Measurements from ENCODE around the gene LUM. TPM values are rescaled to one million over a fixed set of nuclear protein-coding genes. Genes with fewer than 3 reads are reported as not detected.

LUM gene
- total RNA-seq, 1 experiment from 2014 or later = 0.31 TPM

DNA sequence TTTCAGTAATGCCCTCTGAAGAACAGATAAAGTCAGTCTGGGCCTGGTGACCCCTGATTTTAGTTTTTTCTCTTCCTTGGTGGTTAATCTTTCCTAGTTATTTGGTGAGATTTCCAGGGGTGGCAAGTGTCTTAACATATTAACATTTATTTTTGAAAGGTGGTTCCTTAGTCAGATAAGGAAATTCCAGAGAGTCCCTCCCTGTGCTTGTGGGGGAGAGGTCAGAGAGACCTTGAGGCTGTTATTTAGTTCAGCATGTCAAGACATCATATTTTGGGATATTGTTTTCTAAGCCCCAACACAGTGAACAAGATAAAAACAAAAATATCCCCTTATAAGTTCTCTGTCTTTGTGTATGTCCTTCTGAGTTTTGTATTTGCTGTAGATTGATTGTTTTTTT, 9.5 kb upstream of the LUM start:
- H3K27ac Mint-ChIP-seq (ENCODE audit: unreplicated experiment) = no peak overlapping the region
- intact Hi-C loops (cut with micrococcal nuclease; ENCODE audit: unreplicated experiment) = no loop called here
- no peak overlapping the region for H3K4me3 Mint-ChIP-seq (ENCODE audit: low read depth, unreplicated experiment)
- TF ChIP-seq, protein P1, sequence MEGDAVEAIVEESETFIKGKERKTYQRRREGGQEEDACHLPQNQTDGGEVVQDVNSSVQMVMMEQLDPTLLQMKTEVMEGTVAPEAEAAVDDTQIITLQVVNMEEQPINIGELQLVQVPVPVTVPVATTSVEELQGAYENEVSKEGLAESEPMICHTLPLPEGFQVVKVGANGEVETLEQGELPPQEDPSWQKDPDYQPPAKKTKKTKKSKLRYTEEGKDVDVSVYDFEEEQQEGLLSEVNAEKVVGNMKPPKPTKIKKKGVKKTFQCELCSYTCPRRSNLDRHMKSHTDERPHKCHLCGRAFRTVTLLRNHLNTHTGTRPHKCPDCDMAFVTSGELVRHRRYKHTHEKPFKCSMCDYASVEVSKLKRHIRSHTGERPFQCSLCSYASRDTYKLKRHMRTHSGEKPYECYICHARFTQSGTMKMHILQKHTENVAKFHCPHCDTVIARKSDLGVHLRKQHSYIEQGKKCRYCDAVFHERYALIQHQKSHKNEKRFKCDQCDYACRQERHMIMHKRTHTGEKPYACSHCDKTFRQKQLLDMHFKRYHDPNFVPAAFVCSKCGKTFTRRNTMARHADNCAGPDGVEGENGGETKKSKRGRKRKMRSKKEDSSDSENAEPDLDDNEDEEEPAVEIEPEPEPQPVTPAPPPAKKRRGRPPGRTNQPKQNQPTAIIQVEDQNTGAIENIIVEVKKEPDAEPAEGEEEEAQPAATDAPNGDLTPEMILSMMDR (IDR thresholded peaks at IDR 0.05; ENCODE audit: unreplicated experiment) = no peak
- no TSS peak for BruUV-seq (replicated peaks)
- CTCF ChIA-PET = no interaction called here
- DNase-seq = no peak
- H3K27me3 Mint-ChIP-seq (ENCODE audit: unreplicated experiment) = no peaks in the 10 kb centered on the region
- H3K36me3 Mint-ChIP-seq (ENCODE audit: insufficient read depth, unreplicated experiment) = no peaks in the 10 kb centered on the region
- peaks cover 2% of the 10 kb centered on the region for H3K9me3 Mint-ChIP-seq (ENCODE audit: low read depth, unreplicated experiment)
- peaks cover 15% of the 10 kb centered on the region for H3K4me1 Mint-ChIP-seq (ENCODE audit: low read depth, unreplicated experiment)

DNA sequence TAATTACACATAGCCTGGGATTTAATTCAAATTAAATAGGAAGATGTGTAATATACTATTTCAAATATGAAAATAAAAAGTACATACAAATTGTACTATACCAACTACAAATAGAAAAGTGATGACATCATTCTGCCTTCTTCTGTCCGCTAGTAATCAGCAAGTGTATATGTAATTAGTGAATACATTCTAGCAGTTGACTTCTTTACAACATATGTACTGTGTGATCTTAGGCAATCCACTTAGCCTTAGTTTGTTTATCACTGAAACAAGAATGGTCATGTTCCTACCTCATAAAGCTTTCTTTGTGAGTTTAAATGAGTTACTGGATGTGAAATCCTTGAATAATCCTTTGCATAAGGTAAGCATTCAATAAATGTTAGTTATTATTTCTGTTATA, 7.8 kb upstream of the LUM start:
- H3K4me1 Mint-ChIP-seq (ENCODE audit: low read depth, unreplicated experiment) = peaks cover 15% of the 10 kb centered on the region
- no TSS peak for BruUV-seq (replicated peaks)
- no peaks in the 10 kb centered on the region for H3K27me3 Mint-ChIP-seq (ENCODE audit: unreplicated experiment)
- TF ChIP-seq, protein P1 (IDR thresholded peaks at IDR 0.05; ENCODE audit: unreplicated experiment) = no peak
- intact Hi-C loops (cut with micrococcal nuclease; ENCODE audit: unreplicated experiment) = no loop called here
- H3K27ac Mint-ChIP-seq (ENCODE audit: unreplicated experiment) = no peak overlapping the region
- peaks cover 2% of the 10 kb centered on the region for H3K9me3 Mint-ChIP-seq (ENCODE audit: low read depth, unreplicated experiment)
- H3K4me3 Mint-ChIP-seq (ENCODE audit: low read depth, unreplicated experiment) = no peak overlapping the region
- CTCF ChIA-PET = no interaction called here
- no peaks in the 10 kb centered on the region for H3K36me3 Mint-ChIP-seq (ENCODE audit: insufficient read depth, unreplicated experiment)
- no peak for DNase-seq

DNA sequence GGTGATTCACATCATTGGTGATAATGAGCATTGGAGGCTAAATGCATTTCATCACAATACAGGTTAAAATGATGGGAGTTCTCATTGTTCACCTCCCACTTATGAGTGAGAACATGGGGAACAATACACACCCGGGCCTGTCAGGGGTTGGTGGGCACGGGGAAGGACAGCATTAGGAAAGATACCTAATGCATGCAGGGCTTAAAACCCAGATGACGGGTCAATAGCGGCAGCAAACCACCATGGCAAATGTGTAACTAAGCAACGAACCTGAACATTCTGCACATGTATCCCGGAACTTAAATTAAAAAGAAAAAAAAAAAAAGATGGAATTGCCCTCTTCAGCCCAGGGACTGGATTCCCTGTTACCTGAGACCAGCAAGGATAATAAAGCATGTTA, 2.3 kb upstream of the LUM start:
- Mint-ChIP-seq H3K27me3 (ENCODE audit: unreplicated experiment) (no peaks in the 10 kb centered on the region), H3K4me3 (ENCODE audit: low read depth, unreplicated experiment) (no peak overlapping the region), H3K9me3 (ENCODE audit: low read depth, unreplicated experiment) (no peaks in the 10 kb centered on the region), H3K27ac (ENCODE audit: unreplicated experiment) (no peak overlapping the region), H3K4me1 (ENCODE audit: low read depth, unreplicated experiment) (peaks cover 7% of the 10 kb centered on the region), H3K36me3 (ENCODE audit: insufficient read depth, unreplicated experiment) (no peaks in the 10 kb centered on the region)
- intact Hi-C loops (cut with micrococcal nuclease; ENCODE audit: unreplicated experiment) = loop anchor here (5.0 kb wide), 1 partner anchor 214 kb away; no protein-coding TSS in a partner anchor
- TF ChIP-seq, protein P1 (IDR thresholded peaks at IDR 0.05; ENCODE audit: unreplicated experiment) = no peak
- BruUV-seq (replicated peaks) = no TSS peak
- CTCF ChIA-PET = no interaction called here
- no peak for DNase-seq

DNA sequence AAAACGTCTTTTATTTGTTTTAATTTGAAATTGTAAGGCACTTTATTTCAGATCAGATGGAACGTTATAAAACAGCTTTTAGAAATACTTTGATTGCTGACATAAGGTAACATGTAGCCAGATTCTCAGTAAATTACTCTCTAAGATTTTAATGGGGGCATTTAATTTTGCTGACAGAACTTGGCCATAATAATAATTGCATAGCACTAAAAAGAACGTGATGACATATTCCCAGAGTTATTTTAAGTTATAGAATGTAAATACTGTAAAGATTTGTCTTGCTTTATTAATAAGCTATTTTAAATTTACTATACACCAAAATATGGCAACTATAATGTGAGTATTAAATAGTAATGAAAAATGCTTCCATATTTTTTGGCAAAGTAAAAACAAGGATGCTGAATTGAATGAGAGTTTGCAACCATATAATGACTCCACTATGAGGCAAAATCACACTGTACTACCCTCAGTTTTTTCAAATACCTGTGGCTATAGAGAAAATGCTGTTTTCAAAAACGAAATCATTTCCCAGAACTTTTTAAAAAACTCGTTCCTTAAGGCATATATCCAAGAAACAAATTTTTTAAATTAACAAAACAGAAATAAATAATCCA, 876 bp downstream of the LUM start:
- intact Hi-C loops (cut with micrococcal nuclease; ENCODE audit: unreplicated experiment) = loop anchor here (5.0 kb wide), 1 partner anchor 217 kb away; no protein-coding TSS in a partner anchor
- no peaks in the 10 kb centered on the region for H3K36me3 Mint-ChIP-seq (ENCODE audit: insufficient read depth, unreplicated experiment)
- DNase-seq = no peak
- CTCF ChIA-PET = interaction anchor here (2.4 kb wide), 1 partner anchor 216 kb away, joined by 6 read pairs; no protein-coding TSS in a partner anchor
- no peak overlapping the region for H3K4me3 Mint-ChIP-seq (ENCODE audit: low read depth, unreplicated experiment)
- no peak overlapping the region for H3K27ac Mint-ChIP-seq (ENCODE audit: unreplicated experiment)
- BruUV-seq (replicated peaks) = no TSS peak
- TF ChIP-seq, protein P1 (IDR thresholded peaks at IDR 0.05; ENCODE audit: unreplicated experiment) = no peak
- no peaks in the 10 kb centered on the region for H3K27me3 Mint-ChIP-seq (ENCODE audit: unreplicated experiment)
- H3K4me1 Mint-ChIP-seq (ENCODE audit: low read depth, unreplicated experiment) = peaks cover 7% of the 10 kb centered on the region
- H3K9me3 Mint-ChIP-seq (ENCODE audit: low read depth, unreplicated experiment) = no peaks in the 10 kb centered on the region
